ENCODE measurements around the gene VHLL. TPM values are rescaled to one million over a fixed set of nuclear protein-coding genes. Genes with fewer than 3 reads are reported as not detected.

Gene VHLL
- total and polyA plus RNA-seq, 2 of the 13 experiments (the other 11 are each of a cell fraction or from before 2014, with no cell fraction given) = 0.24 TPM; not detected in 1

- TF ChIP-seq TIGD3 (CRISPR knock-in tag; IDR thresholded peaks at IDR 0.05; ENCODE audit: borderline replicate concordance) (no peak), USF2 (IDR thresholded peaks at IDR 0.05; ENCODE audit: low read depth, low read length) (no peak), USF2 (CRISPR knock-in tag; IDR thresholded peaks at IDR 0.05; ENCODE audit: borderline replicate concordance) (no peak; the same call in 1 of the 2 replicates), ZHX1 (CRISPR knock-in tag; IDR thresholded peaks at IDR 0.05; ENCODE audit: low read depth) (peak; percentile 40; the same call in 1 of the 2 replicates), HDAC6 (IDR thresholded peaks at IDR 0.05; ENCODE audit: low read depth, low read length) (no peak), FOXP4 (CRISPR knock-in tag; IDR thresholded peaks at IDR 0.05) (0 out of 2 replicates have a peak, but pooled peaks have one; percentile 32), DRAP1 (CRISPR knock-in tag; IDR thresholded peaks at IDR 0.05) (peak; percentile 89), SIX4 (CRISPR knock-in tag; IDR thresholded peaks at IDR 0.05) (no peak), ZNF646 (CRISPR knock-in tag; IDR thresholded peaks at IDR 0.05) (no peak), ZNF460 (CRISPR knock-in tag; IDR thresholded peaks at IDR 0.05; ENCODE audit: borderline replicate concordance) (no peak)
Measured at GRCh38 chr1:156291226-156292061, 7.7 kb downstream of the VHLL start (continued).
